ENCODE measurements around the gene NPAS2. TPM values are rescaled to one million over a fixed set of nuclear protein-coding genes. Genes with fewer than 3 reads are reported as not detected.

Gene NPAS2
- polyA plus RNA-seq, 2 donors = 62.7 to 70.0 TPM

DNA sequence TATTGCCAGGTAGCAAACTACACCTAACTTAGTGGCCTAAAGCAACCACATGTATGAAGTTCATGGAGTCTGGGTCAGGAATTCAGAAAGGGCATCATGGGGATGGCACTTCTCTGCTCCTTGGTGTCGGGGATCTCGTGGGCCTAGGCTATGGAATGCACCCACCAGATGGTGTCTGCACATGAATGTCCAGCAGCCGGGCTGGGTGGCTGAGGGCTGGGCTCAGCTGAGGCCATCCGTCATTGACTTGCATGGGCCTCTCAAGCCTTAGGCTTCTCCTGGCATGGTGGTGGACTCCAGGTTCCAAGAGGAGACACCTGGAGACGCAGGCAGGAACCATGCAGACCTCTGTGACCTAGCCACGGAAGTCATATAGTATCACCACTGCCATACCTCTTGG, 156.1 kb downstream of the NPAS2 start:
- 88 to 89% methylated on average over 6 of the region's 6 CpGs for WGBS, 2 donors
- no peaks in the 10 kb centered on the region for H3K27me3 ChIP-seq (ENCODE audit: control insufficient read depth in 1 of 2, insufficient read depth in 2 of 2, low read length in 2 of 2)
- H3K4me3 ChIP-seq (ENCODE audit: low read depth in 1 of 2, low read length in 2 of 2) = no peak overlapping the region
- H3K27ac ChIP-seq (ENCODE audit: low read depth in 2 of 2, low read length in 1 of 2) = no peak overlapping the region
- H3K9me3 ChIP-seq (ENCODE audit: control insufficient read depth in 2 of 2, insufficient read depth in 1 of 2, low read depth in 1 of 2, low read length in 1 of 2) = no peaks in the 10 kb centered on the region
- peaks cover 4 to 40% of the 10 kb centered on the region in 2 donors for H3K36me3 ChIP-seq (ENCODE audit: control insufficient read depth in 2 of 2, insufficient read depth in 2 of 2, low read length in 1 of 2)
- H3K4me1 ChIP-seq (ENCODE audit: control insufficient read depth in 2 of 2, insufficient read depth in 2 of 2, low read length in 1 of 2) = no peaks in the 10 kb centered on the region

GRCh38 chr2:100976645-100977391, 156.9 kb downstream of the NPAS2 start:
- Histone ChIP-seq H3K27ac (ENCODE audit: low read depth in 2 of 2, low read length in 1 of 2) (no peak overlapping the region), H3K36me3 (ENCODE audit: control insufficient read depth in 2 of 2, insufficient read depth in 2 of 2, low read length in 1 of 2) (peaks cover 4 to 39% of the 10 kb centered on the region in 2 donors), H3K4me3 (ENCODE audit: low read depth in 1 of 2, low read length in 2 of 2) (no peak overlapping the region), H3K9me3 (ENCODE audit: control insufficient read depth in 2 of 2, insufficient read depth in 1 of 2, low read depth in 1 of 2, low read length in 1 of 2) (no peaks in the 10 kb centered on the region), H3K27me3 (ENCODE audit: control insufficient read depth in 1 of 2, insufficient read depth in 2 of 2, low read length in 2 of 2) (no peaks in the 10 kb centered on the region), H3K4me1 (ENCODE audit: control insufficient read depth in 2 of 2, insufficient read depth in 2 of 2, low read length in 1 of 2) (no peaks in the 10 kb centered on the region)
- WGBS, 2 donors = 80 to 82% methylated on average over 19 of the region's 19 CpGs

- no peak overlapping the region for H3K27ac ChIP-seq (ENCODE audit: low read depth in 2 of 2, low read length in 1 of 2)
- H3K4me3 ChIP-seq (ENCODE audit: low read depth in 1 of 2, low read length in 2 of 2) = no peak overlapping the region
- no peaks in the 10 kb centered on the region for H3K4me1 ChIP-seq (ENCODE audit: control insufficient read depth in 2 of 2, insufficient read depth in 2 of 2, low read length in 1 of 2)
- no peaks in the 10 kb centered on the region for H3K9me3 ChIP-seq (ENCODE audit: control insufficient read depth in 2 of 2, insufficient read depth in 1 of 2, low read depth in 1 of 2, low read length in 1 of 2)
- WGBS, 2 donors = 90 to 93% methylated on average over 12 of the region's 12 CpGs
- H3K36me3 ChIP-seq (ENCODE audit: control insufficient read depth in 2 of 2, insufficient read depth in 2 of 2, low read length in 1 of 2) = peaks cover 4 to 42% of the 10 kb centered on the region in 2 donors
- H3K27me3 ChIP-seq (ENCODE audit: control insufficient read depth in 1 of 2, insufficient read depth in 2 of 2, low read length in 2 of 2) = no peaks in the 10 kb centered on the region
Measured at GRCh38 chr2:100977511-100977910, 157.6 kb downstream of the NPAS2 start.

DNA sequence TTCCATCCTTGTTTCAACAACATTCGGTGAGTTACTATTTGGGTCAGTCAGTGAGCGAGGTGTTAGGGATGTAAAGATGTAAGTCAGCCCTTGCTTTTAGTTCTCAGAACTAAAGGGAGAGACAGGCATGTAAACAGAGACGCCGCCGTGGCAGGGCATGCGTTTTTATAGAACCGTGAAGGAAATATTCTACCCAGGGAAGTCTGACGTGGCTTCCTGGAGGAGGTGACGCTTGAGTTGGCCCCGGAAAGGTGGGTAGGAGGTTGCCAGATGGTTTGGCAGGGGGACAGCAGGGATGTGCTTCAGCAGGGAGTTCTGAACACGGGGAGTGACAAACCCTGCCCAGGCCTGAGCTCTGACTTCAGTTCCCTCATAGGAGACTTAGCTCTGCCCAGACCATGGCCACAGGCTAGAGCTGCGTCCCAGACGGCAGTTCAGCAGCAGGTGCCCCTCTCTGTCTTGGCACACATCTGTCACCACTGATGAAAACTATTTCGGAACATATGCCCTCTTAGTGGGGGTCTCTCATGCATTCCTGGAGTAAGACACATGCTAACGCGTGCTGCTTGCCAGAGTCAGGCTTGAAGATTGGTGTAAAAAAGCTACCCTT, 158.7 kb downstream of the NPAS2 start:
- peak overlapping the region in 1 of 2 donors; percentile 50 for H3K27ac ChIP-seq (ENCODE audit: low read depth in 2 of 2, low read length in 1 of 2)
- WGBS, 2 donors = 67 to 75% methylated on average over 16 of the region's 16 CpGs
- peaks cover 4 to 38% of the 10 kb centered on the region in 2 donors for H3K36me3 ChIP-seq (ENCODE audit: control insufficient read depth in 2 of 2, insufficient read depth in 2 of 2, low read length in 1 of 2)

GRCh38 chr2:100980046-100980445, 160.1 kb downstream of the NPAS2 start:
- WGBS, 2 donors = 92 to 93% methylated on average over 12 of the region's 12 CpGs
- no peaks in the 10 kb centered on the region for H3K4me1 ChIP-seq (ENCODE audit: control insufficient read depth in 2 of 2, insufficient read depth in 2 of 2, low read length in 1 of 2)
- H3K27ac ChIP-seq (ENCODE audit: low read depth in 2 of 2, low read length in 1 of 2) = no peak overlapping the region
- no peaks in the 10 kb centered on the region for H3K27me3 ChIP-seq (ENCODE audit: control insufficient read depth in 1 of 2, insufficient read depth in 2 of 2, low read length in 2 of 2)
- H3K36me3 ChIP-seq (ENCODE audit: control insufficient read depth in 2 of 2, insufficient read depth in 2 of 2, low read length in 1 of 2) = peaks cover 4 to 32% of the 10 kb centered on the region in 2 donors
- no peaks in the 10 kb centered on the region for H3K9me3 ChIP-seq (ENCODE audit: control insufficient read depth in 2 of 2, insufficient read depth in 1 of 2, low read depth in 1 of 2, low read length in 1 of 2)
- H3K4me3 ChIP-seq (ENCODE audit: low read depth in 1 of 2, low read length in 2 of 2) = no peak overlapping the region

More for the DNA sequence above, 158.7 kb downstream of the NPAS2 start:
- H3K4me1 ChIP-seq (ENCODE audit: control insufficient read depth in 2 of 2, insufficient read depth in 2 of 2, low read length in 1 of 2) = no peaks in the 10 kb centered on the region
- no peaks in the 10 kb centered on the region for H3K9me3 ChIP-seq (ENCODE audit: control insufficient read depth in 2 of 2, insufficient read depth in 1 of 2, low read depth in 1 of 2, low read length in 1 of 2)
- no peak overlapping the region for H3K4me3 ChIP-seq (ENCODE audit: low read depth in 1 of 2, low read length in 2 of 2)
- no peaks in the 10 kb centered on the region for H3K27me3 ChIP-seq (ENCODE audit: control insufficient read depth in 1 of 2, insufficient read depth in 2 of 2, low read length in 2 of 2)

DNA sequence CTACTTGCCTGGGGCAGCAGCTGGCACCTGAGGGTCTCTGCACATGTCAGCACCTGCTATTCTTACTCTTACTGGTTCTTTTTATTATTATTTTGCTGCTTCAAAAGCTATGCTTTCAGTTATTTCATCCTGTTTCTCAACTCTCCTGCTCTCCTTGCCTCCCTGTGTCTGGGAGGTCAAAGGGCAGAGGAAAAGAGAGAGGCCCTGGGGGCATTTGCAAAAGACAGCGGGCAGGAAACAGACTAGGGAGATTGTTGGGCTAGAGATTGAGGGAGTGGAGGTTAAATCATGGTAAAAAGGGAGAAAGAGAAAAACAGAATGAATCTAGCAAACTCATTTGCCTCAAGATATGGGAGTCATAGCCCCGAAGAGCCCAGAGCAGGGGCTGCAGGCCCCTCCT, 161.1 kb downstream of the NPAS2 start:
- WGBS, 2 donors = 73 to 83% methylated on average over 2 of the region's 2 CpGs
- no peaks in the 10 kb centered on the region for H3K4me1 ChIP-seq (ENCODE audit: control insufficient read depth in 2 of 2, insufficient read depth in 2 of 2, low read length in 1 of 2)

DNA sequence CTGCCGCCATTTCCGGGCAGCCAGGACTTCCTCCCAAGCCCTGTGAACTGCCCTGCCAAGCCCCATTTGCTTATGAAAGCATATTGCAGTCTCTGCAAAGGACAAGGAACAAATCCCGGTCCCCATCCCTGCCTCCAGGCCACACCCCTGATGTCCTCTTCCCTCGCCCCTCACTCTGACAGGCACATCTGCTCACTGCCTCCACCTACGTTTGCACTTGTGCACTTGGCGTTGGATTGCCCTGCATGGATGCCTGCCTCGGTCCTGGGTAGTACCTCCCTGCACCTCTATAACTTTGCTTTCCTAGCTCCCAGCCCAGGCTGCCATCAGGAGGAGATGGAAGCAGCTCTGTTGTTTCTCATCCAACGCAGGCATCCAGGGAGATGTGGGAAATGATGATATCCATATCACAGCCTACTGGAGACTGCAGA, 162.5 kb downstream of the NPAS2 start:
- peaks cover 4 to 20% of the 10 kb centered on the region in 2 donors for H3K36me3 ChIP-seq (ENCODE audit: control insufficient read depth in 2 of 2, insufficient read depth in 2 of 2, low read length in 1 of 2)
- no peaks in the 10 kb centered on the region for H3K4me1 ChIP-seq (ENCODE audit: control insufficient read depth in 2 of 2, insufficient read depth in 2 of 2, low read length in 1 of 2)
- H3K4me3 ChIP-seq (ENCODE audit: low read depth in 1 of 2, low read length in 2 of 2) = no peak overlapping the region
- H3K27me3 ChIP-seq (ENCODE audit: control insufficient read depth in 1 of 2, insufficient read depth in 2 of 2, low read length in 2 of 2) = no peaks in the 10 kb centered on the region
- no peaks in the 10 kb centered on the region for H3K9me3 ChIP-seq (ENCODE audit: control insufficient read depth in 2 of 2, insufficient read depth in 1 of 2, low read depth in 1 of 2, low read length in 1 of 2)
- 76 to 81% methylated on average over 8 of the region's 8 CpGs for WGBS, 2 donors
- H3K27ac ChIP-seq (ENCODE audit: low read depth in 2 of 2, low read length in 1 of 2) = no peak overlapping the region

More for the DNA sequence above, 161.1 kb downstream of the NPAS2 start:
- no peaks in the 10 kb centered on the region for H3K9me3 ChIP-seq (ENCODE audit: control insufficient read depth in 2 of 2, insufficient read depth in 1 of 2, low read depth in 1 of 2, low read length in 1 of 2)
- no peak overlapping the region for H3K27ac ChIP-seq (ENCODE audit: low read depth in 2 of 2, low read length in 1 of 2)
- no peaks in the 10 kb centered on the region for H3K27me3 ChIP-seq (ENCODE audit: control insufficient read depth in 1 of 2, insufficient read depth in 2 of 2, low read length in 2 of 2)
- H3K36me3 ChIP-seq (ENCODE audit: control insufficient read depth in 2 of 2, insufficient read depth in 2 of 2, low read length in 1 of 2) = peaks cover 4 to 28% of the 10 kb centered on the region in 2 donors
- no peak overlapping the region for H3K4me3 ChIP-seq (ENCODE audit: low read depth in 1 of 2, low read length in 2 of 2)

DNA sequence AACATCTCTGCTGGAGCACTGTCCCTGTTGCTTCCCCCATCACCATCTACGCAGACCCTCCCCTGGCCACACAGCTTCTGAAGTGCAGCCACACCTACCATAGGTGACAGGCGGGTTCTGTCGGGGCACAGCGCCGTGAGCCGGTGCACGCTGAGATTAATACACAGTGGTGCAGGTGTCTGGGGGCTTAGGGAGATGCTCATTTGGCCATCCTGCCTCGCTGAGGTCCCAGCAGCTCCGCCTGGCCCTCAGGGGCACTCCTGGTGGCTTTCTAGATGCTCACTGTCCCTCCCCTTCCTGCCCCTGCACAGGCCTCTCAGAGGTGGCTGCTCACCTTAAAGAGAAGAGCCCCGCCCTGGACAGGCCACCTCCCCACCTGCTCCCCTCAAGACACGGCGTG, 163.3 kb downstream of the NPAS2 start:
- 86 to 88% methylated on average over 12 of the region's 12 CpGs for WGBS, 2 donors
- Histone ChIP-seq H3K36me3 (ENCODE audit: control insufficient read depth in 2 of 2, insufficient read depth in 2 of 2, low read length in 1 of 2) (peaks cover 4 to 24% of the 10 kb centered on the region in 2 donors), H3K4me1 (ENCODE audit: control insufficient read depth in 2 of 2, insufficient read depth in 2 of 2, low read length in 1 of 2) (no peaks in the 10 kb centered on the region), H3K27me3 (ENCODE audit: control insufficient read depth in 1 of 2, insufficient read depth in 2 of 2, low read length in 2 of 2) (no peaks in the 10 kb centered on the region), H3K9me3 (ENCODE audit: control insufficient read depth in 2 of 2, insufficient read depth in 1 of 2, low read depth in 1 of 2, low read length in 1 of 2) (no peaks in the 10 kb centered on the region), H3K27ac (ENCODE audit: low read depth in 2 of 2, low read length in 1 of 2) (no peak overlapping the region), H3K4me3 (ENCODE audit: low read depth in 1 of 2, low read length in 2 of 2) (no peak overlapping the region)

DNA sequence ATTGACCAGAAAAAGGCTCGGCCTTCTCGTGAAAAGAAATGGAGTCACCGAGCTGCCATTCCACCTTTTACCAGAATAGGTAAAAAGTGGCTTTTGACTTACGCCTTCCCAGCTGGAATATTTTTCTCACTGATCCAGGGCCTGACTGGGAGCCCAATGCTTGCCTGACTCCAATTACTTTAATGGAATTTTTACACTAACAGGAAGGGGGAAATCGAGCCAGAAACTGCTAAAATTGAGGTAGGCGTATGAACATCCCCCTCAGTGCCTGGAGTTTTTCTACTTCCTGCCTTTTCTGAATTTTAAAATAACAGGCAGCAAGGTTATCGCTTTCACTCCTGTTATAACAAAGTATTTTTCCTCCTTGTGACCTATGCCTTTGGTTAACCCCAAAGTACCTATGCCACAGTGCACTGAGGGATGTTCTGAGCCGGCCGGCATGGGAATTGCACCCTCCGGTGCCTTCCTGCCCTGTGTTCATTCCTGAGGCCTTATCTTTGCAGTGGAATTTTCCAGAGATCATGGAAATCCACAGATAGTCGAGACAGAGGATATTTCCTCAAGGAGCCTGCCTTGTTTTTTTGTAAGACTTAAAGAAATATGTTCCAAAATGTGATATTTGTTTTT, 163.9 kb downstream of the NPAS2 start:
- H3K27ac ChIP-seq (ENCODE audit: low read depth in 2 of 2, low read length in 1 of 2) = no peak overlapping the region
- WGBS, 2 donors = 71 to 76% methylated on average over 11 of the region's 11 CpGs
- no peaks in the 10 kb centered on the region for H3K4me1 ChIP-seq (ENCODE audit: control insufficient read depth in 2 of 2, insufficient read depth in 2 of 2, low read length in 1 of 2)
- no peaks in the 10 kb centered on the region for H3K9me3 ChIP-seq (ENCODE audit: control insufficient read depth in 2 of 2, insufficient read depth in 1 of 2, low read depth in 1 of 2, low read length in 1 of 2)
- peaks cover 4 to 28% of the 10 kb centered on the region in 2 donors for H3K36me3 ChIP-seq (ENCODE audit: control insufficient read depth in 2 of 2, insufficient read depth in 2 of 2, low read length in 1 of 2)
- no peaks in the 10 kb centered on the region for H3K27me3 ChIP-seq (ENCODE audit: control insufficient read depth in 1 of 2, insufficient read depth in 2 of 2, low read length in 2 of 2)
- no peak overlapping the region for H3K4me3 ChIP-seq (ENCODE audit: low read depth in 1 of 2, low read length in 2 of 2)
